ENCODE results near the gene ANTXR1. TPM values are rescaled to one million over a fixed set of nuclear protein-coding genes. Genes with fewer than 3 reads are reported as not detected.

Gene ANTXR1
- total and polyA plus RNA-seq, 2 donors (not counting 3 experiments of a cell fraction or from before 2014, with no cell fraction given), result 4.2 to 17.3 TPM

GRCh38 chr2:69171116-69171896, 158.3 kb downstream of the ANTXR1 start:
- FAIRE-seq, result no peak
- no peak overlapping the region for H3K4me3 ChIP-seq (replicated peaks in 1 of 3; ENCODE audit: insufficient read depth in 1 of 3, low read depth in 1 of 3, low read length in 3 of 3)
- no peaks in the 10 kb centered on the region for H3K4me1 ChIP-seq (ENCODE audit: control insufficient read depth, extremely low read depth, insufficient read depth, low read length)
- no TSS peak for BruUV-seq (replicated peaks)
- H3K9me1 ChIP-seq (replicated peaks; ENCODE audit: control insufficient read depth, extremely low read depth, insufficient read depth, low read length), result no peaks in the 10 kb centered on the region
- TF ChIP-seq FOS (IDR thresholded peaks at IDR 0.05; ENCODE audit: borderline replicate concordance, insufficient read depth, low read length), result no peak
- TF ChIP-seq POLR2AphosphoS5 (IDR thresholded peaks at IDR 0.05; ENCODE audit: insufficient read depth, low read depth, low read length), result no peak
- TF ChIP-seq GATA2 (IDR thresholded peaks at IDR 0.05; ENCODE audit: insufficient read depth, insufficient read length, low read depth, low read length), result no peak
- TF ChIP-seq MYC (IDR thresholded peaks at IDR 0.05; ENCODE audit: low read depth, low read length), result no peak
- no peak for TF ChIP-seq POLR2A (IDR thresholded peaks at IDR 0.05; ENCODE audit: low read depth, low read length)
- TF ChIP-seq JUN (IDR thresholded peaks at IDR 0.05; ENCODE audit: borderline replicate concordance, insufficient read depth, insufficient read length, low read depth), result no peak
- no peak for TF ChIP-seq MAX (IDR thresholded peaks at IDR 0.05; ENCODE audit: insufficient read depth, insufficient read length)
- TF ChIP-seq EZH2 (IDR thresholded peaks at IDR 0.05; ENCODE audit: borderline replicate concordance, low read depth, low read length, severe bottlenecking), result no peak
- TF ChIP-seq CTCF (IDR thresholded peaks at IDR 0.05; ENCODE audit: extremely low read depth in 1 of 2, insufficient read depth in 1 of 2, low read depth in 1 of 2, low read length in 2 of 2), result no peak
- H3K27me3 ChIP-seq (ENCODE audit: control insufficient read depth in 2 of 2, insufficient read depth in 2 of 2, low read length in 2 of 2), result no peaks in the 10 kb centered on the region
- no peaks in the 10 kb centered on the region for H3K79me2 ChIP-seq (ENCODE audit: control insufficient read depth, insufficient read depth, low read length)
- no peaks in the 10 kb centered on the region for H3K36me3 ChIP-seq (ENCODE audit: control insufficient read depth in 2 of 2, extremely low read depth in 1 of 2, insufficient read depth in 2 of 2, low read length in 2 of 2)
- H3K9me3 ChIP-seq (replicated peaks; ENCODE audit: control insufficient read depth, insufficient read depth, low read length), result no peaks in the 10 kb centered on the region
- no peak overlapping the region for H3K27ac ChIP-seq (ENCODE audit: insufficient read depth, low read depth, low read length)
- H2AFZ ChIP-seq (ENCODE audit: low read depth, low read length), result no peak overlapping the region
- ChIA-PET CTCF (interaction anchor here (1.0 kb wide), 2 partner anchors 9 to 51 kb away, joined by 3 read pairs; no protein-coding TSS in a partner anchor), POLR2A (no interaction called here)
- dilution Hi-C loops (cut with MboI; ENCODE audit: extremely low pct_ligation_motif_present, low sequenced_read_pairs) (no loop called here), intact Hi-C loops (cut with micrococcal nuclease) (no loop called here)
- H3K4me2 ChIP-seq (ENCODE audit: insufficient read depth, low read length), result no peak overlapping the region
- no peaks in the 10 kb centered on the region for H4K20me1 ChIP-seq (replicated peaks; ENCODE audit: control insufficient read depth, extremely low read depth, insufficient read depth, low read length)
- no peak for DNase-seq (ENCODE audit: low read depth, low spot score)
- H3K9ac ChIP-seq (replicated peaks; ENCODE audit: extremely low read depth, insufficient read depth, low read length), result no peak overlapping the region
